Measurements from ENCODE around the gene RBBP5. TPM values are rescaled to one million over a fixed set of nuclear protein-coding genes. Genes with fewer than 3 reads are reported as not detected.
"Not testable (repeated sequence)": the region's sequence is repeated elsewhere in the genome, so short reads cannot be mapped to it uniquely, and the experiment has no call there.

Gene RBBP5, protein sequence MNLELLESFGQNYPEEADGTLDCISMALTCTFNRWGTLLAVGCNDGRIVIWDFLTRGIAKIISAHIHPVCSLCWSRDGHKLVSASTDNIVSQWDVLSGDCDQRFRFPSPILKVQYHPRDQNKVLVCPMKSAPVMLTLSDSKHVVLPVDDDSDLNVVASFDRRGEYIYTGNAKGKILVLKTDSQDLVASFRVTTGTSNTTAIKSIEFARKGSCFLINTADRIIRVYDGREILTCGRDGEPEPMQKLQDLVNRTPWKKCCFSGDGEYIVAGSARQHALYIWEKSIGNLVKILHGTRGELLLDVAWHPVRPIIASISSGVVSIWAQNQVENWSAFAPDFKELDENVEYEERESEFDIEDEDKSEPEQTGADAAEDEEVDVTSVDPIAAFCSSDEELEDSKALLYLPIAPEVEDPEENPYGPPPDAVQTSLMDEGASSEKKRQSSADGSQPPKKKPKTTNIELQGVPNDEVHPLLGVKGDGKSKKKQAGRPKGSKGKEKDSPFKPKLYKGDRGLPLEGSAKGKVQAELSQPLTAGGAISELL
- 10 to 100 TPM; 11.2 to 20.1 (median 15.5) TPM for polyA plus RNA-seq

DNA sequence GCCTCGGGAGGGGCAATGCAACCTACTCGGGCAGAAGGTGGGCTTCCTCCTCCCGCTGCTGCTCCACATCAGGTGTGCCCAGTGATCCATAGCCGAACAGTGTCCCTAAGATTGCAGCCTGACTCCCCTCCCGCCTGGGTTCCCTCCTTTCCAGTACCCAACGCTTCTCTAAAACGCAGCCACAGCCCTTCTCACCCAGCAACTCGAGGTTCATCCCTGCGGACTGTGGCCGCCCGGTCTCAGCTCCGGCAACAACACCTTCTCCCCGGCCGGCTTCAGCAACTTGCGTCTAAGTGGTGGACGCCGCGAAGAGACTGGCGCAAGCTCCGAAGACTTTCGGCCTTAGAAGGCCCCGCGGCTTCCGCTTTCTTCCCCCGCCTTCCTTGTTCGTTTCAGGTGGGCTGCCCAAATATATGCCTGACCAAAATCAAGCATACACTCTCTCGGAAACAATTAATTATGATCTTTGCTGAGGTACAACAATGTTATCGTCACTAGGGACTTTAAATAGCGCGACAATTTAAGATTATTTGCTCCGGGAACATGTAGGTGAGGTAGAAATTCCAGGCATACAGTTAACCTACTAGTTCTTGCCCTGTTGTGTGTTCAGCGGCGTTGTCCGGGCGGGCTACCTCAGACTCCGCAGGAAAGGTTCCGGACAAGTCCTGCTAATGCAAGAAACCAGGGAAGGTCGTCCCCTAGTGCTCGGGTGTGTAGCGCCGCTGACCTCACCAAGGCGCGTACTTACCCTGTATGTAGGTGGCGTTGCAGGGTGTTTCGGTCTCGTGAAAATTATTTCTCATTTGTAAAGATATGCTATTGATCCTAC, at the start of gene RBBP5:
TSS of gene RBBP5 (minus strand) at position 319 of the 829 bp plus-strand sequence. CDS start at position 214, 105 bp downstream.
- peak within 1 kb of the TSS; percentile 99 to 100 (median 100) for H3K27ac Mint-ChIP-seq
- H3K4me1 Mint-ChIP-seq = peaks cover 41 to 52% of the 10 kb centered on the region in 2 donors
- H3K4me3 Mint-ChIP-seq = peak within 1 kb of the TSS; percentile 96 to 98 (median 97)

GRCh38 chr1:205171369-205171768, 49.6 kb upstream of the RBBP5 start:
- H3K27me3 Mint-ChIP-seq (ENCODE audit: low read depth in 3 of 3) = peaks cover 0 to 3% (median 2%) of the 10 kb centered on the region in 3 donors
- peaks cover 20 to 44% (median 22%) of the 10 kb centered on the region in 3 donors for H3K36me3 Mint-ChIP-seq
- peak in 2 of 3 donors; percentile 9 to 25 for DNase-seq
- H3K9me3 Mint-ChIP-seq = peaks cover 0 to 2% (median 0%) of the 10 kb centered on the region in 6 donors
- H3K4me1 Mint-ChIP-seq = peaks cover 19 to 31% of the 10 kb centered on the region in 2 donors
- peak overlapping the region in 5 of 6 donors; percentile 15 to 61 (median 55) for H3K27ac Mint-ChIP-seq
- peak overlapping the region in 3 of 5 donors; percentile 54 to 74 (median 56) for H3K4me3 Mint-ChIP-seq

More for the DNA sequence above, at the start of gene RBBP5:
- peaks cover 0 to 5% (median 3%) of the 10 kb centered on the region in 3 donors for H3K36me3 Mint-ChIP-seq
- peaks cover 4 to 5% (median 5%) of the 10 kb centered on the region in 3 donors for H3K27me3 Mint-ChIP-seq (ENCODE audit: low read depth in 3 of 3)
- DNase-seq = peak; percentile 97 to 98 (median 97)
- H3K9me3 Mint-ChIP-seq = no peaks in the 10 kb centered on the region

DNA sequence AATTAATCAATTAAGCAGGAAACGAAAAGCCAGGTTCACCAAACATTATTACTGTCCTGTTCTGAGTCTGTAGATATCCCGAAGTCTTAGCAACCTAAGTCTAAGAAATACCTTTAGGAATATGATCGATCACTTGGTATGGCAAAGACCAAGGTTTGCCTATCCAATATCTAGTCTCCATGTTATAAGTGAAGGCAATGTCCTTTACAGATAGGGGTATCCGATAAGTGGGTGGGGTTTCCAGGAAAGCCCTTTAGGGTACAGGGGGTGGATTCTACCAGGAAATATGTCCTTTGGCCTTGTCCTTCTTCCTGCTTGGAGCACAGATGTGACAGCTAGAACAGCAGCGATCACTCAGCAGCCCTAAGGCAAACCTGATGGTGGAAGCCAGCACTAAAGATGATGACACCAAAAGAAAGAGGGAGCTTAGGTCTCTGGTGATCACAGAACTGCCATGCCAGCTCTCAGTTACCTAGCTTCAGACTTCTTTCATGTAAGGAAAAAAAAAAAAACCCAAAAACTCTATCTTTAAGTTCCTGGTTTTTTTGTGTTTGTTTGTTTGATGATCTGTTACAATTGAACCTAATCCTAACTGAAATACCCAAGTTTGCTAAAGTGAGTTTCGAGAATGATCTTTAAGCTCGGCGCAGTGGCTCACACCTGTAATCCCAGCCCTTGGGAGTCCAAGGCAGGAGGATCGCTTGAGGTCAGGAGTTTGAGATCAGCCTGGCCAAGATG, 48.9 kb upstream of the RBBP5 start:
- Mint-ChIP-seq H3K4me1 (peaks cover 19 to 31% of the 10 kb centered on the region in 2 donors), H3K27ac (peak overlapping the region in 1 of 6 donors; percentile 58), H3K27me3 (ENCODE audit: low read depth in 3 of 3) (peaks cover 0 to 4% (median 2%) of the 10 kb centered on the region in 3 donors), H3K36me3 (peaks cover 21 to 44% (median 22%) of the 10 kb centered on the region in 3 donors), H3K9me3 (peaks cover 0 to 2% (median 0%) of the 10 kb centered on the region in 6 donors), H3K4me3 (peak overlapping the region in 2 of 5 donors; percentile 54 to 74)
- DNase-seq = no peak

- Mint-ChIP-seq H3K36me3 (peaks cover 21 to 50% (median 22%) of the 10 kb centered on the region in 3 donors), H3K27me3 (ENCODE audit: low read depth in 3 of 3) (peaks cover 0 to 4% (median 2%) of the 10 kb centered on the region in 3 donors), H3K27ac (no peak overlapping the region), H3K4me1 (peaks cover 19 to 31% of the 10 kb centered on the region in 2 donors), H3K9me3 (peaks cover 0 to 2% (median 0%) of the 10 kb centered on the region in 6 donors), H3K4me3 (no peak overlapping the region)
- no peak for DNase-seq
These were observed 47.5 kb upstream of the RBBP5 start for GRCh38 chr1:205169248-205169647.

DNA sequence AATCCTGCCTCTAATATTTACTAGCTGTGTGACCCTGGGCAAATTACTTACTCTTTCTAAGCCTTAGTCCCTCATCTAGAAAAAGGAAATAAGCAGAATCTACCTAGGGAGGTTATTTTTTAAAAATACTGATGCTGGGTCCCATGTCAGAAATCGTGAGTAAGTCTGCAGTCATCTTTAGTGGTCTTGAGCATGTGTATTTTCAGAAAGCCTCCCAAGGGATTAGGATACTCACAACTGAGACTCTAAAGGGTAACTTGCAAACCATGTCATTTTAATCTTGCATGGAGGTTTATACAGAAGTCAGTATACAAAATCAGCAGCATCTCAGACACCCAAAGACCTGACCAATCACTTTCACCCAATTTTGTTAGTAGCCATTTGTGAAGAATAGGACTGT, 46.5 kb upstream of the RBBP5 start:
- Mint-ChIP-seq H3K27ac (no peak overlapping the region), H3K9me3 (peaks cover 0 to 2% (median 0%) of the 10 kb centered on the region in 6 donors), H3K4me1 (peaks cover 19 to 31% of the 10 kb centered on the region in 2 donors), H3K27me3 (ENCODE audit: low read depth in 3 of 3) (peaks cover 0 to 4% (median 2%) of the 10 kb centered on the region in 3 donors), H3K4me3 (no peak overlapping the region), H3K36me3 (peaks cover 27 to 57% (median 28%) of the 10 kb centered on the region in 3 donors)
- no peak for DNase-seq

GRCh38 chr1:205162301-205162700, 40.5 kb upstream of the RBBP5 start:
- Mint-ChIP-seq H3K4me3 (no peak overlapping the region), H3K4me1 (no peaks in the 10 kb centered on the region), H3K27me3 (ENCODE audit: low read depth in 3 of 3) (peaks cover 0 to 4% (median 1%) of the 10 kb centered on the region in 3 donors), H3K9me3 (no peaks in the 10 kb centered on the region), H3K36me3 (peaks cover 37 to 61% (median 55%) of the 10 kb centered on the region in 3 donors), H3K27ac (no peak overlapping the region)
- DNase-seq = no peak

DNA sequence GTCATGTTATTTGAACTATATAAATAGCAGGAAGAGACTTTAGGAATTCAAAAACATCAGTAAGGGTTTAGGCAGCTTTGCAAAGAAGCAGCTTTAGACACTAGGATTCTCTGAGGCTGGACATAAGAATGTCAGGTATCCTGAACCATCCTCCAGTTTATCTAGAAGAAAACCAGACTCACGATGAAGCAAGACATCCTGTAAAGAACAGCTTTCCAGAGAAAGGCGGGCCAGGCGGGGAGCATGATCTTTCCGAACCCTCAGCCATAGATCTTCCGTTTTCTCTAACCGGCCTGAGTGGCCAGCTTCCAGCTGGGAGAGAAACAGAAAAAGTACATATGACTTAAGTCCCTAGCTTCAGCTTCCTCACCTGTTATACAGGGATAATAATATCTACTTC, 39.3 kb upstream of the RBBP5 start:
- H3K36me3 Mint-ChIP-seq = peaks cover 48 to 67% (median 59%) of the 10 kb centered on the region in 3 donors
- H3K27ac Mint-ChIP-seq = no peak overlapping the region
- H3K4me3 Mint-ChIP-seq = no peak overlapping the region
- H3K27me3 Mint-ChIP-seq (ENCODE audit: low read depth in 3 of 3) = peaks cover 0 to 2% (median 1%) of the 10 kb centered on the region in 3 donors
- no peak for DNase-seq
- H3K9me3 Mint-ChIP-seq = peaks cover 0 to 2% (median 0%) of the 10 kb centered on the region in 6 donors
- no peaks in the 10 kb centered on the region for H3K4me1 Mint-ChIP-seq

- DNase-seq = no peak
These were observed 36.4 kb upstream of the RBBP5 start for GRCh38 chr1:205158048-205158616.

GRCh38 chr1:205155665-205156377, 34.0 kb upstream of the RBBP5 start:
- not testable (repeated sequence) for H3K9me3 Mint-ChIP-seq; DNase-seq; H3K27me3 Mint-ChIP-seq (ENCODE audit: low read depth in 3 of 3); H3K27ac Mint-ChIP-seq; H3K4me1 Mint-ChIP-seq; H3K4me3 Mint-ChIP-seq
- H3K36me3 Mint-ChIP-seq = peaks cover 41 to 71% (median 61%) of the 10 kb centered on the region in 3 donors

More at GRCh38 chr1:205158048-205158616, 36.4 kb upstream of the RBBP5 start:
- H3K36me3 Mint-ChIP-seq = peaks cover 60 to 80% (median 67%) of the 10 kb centered on the region in 3 donors
- no peak overlapping the region for H3K27ac Mint-ChIP-seq
- H3K27me3 Mint-ChIP-seq (ENCODE audit: low read depth in 3 of 3) = peaks cover 0 to 2% (median 0%) of the 10 kb centered on the region in 3 donors
- H3K4me1 Mint-ChIP-seq = no peaks in the 10 kb centered on the region
- H3K4me3 Mint-ChIP-seq = no peak overlapping the region
- H3K9me3 Mint-ChIP-seq = peaks cover 0 to 5% (median 0%) of the 10 kb centered on the region in 6 donors

- Mint-ChIP-seq H3K4me3 (no peak overlapping the region), H3K9me3 (peaks cover 0 to 5% (median 0%) of the 10 kb centered on the region in 6 donors), H3K36me3 (peaks cover 45 to 69% (median 59%) of the 10 kb centered on the region in 3 donors), H3K4me1 (no peaks in the 10 kb centered on the region), H3K27me3 (ENCODE audit: low read depth in 3 of 3) (no peaks in the 10 kb centered on the region), H3K27ac (no peak overlapping the region)
- DNase-seq = no peak
These were observed 30.7 kb upstream of the RBBP5 start for GRCh38 chr1:205152505-205152904.

DNA sequence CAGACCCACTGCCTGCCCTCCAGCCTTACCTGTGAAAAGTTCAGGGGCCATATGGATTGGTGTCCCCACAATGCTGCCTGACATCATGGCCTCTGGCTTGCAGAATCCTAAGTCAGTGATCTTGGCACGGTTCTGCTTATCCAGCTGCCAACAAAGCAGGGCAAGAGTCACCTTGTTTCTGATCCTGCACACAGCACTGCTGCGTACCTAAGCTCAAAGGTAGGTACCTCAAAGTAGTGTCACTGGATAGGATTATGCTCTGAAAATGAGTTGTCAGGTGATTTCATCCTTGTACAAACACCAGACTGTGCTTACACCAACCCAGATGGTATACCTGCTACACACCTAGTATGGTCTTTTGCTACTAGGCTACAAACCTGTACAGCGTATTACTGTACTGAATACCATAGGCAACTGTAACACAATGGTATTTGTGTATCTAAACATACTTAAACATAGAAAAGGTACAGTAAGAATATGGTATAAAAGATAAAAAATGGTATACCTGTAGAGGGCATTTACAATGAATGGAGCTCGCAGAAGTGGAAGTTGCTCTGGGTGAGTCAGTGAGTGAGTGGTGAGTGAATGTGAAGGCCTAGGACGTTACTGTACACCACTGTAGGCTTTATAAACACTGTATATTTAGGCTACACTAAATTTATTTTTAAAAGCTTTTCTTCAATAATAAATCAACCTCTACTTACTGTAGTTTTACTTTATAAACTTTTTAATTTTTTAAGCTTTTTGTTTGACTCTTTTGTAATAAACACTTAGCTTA, 29.1 kb upstream of the RBBP5 start:
- no peak overlapping the region for H3K27ac Mint-ChIP-seq
- peaks cover 0 to 3% (median 0%) of the 10 kb centered on the region in 6 donors for H3K9me3 Mint-ChIP-seq
- no peaks in the 10 kb centered on the region for H3K27me3 Mint-ChIP-seq (ENCODE audit: low read depth in 3 of 3)
- no peak for DNase-seq
- H3K36me3 Mint-ChIP-seq = peaks cover 36 to 65% (median 50%) of the 10 kb centered on the region in 3 donors
- H3K4me3 Mint-ChIP-seq = no peak overlapping the region
- no peaks in the 10 kb centered on the region for H3K4me1 Mint-ChIP-seq

All from immature natural killer cell (primary cell).